Measurements from ENCODE around the gene COX10.
"Not testable (repeated sequence)": the region's sequence is repeated elsewhere in the genome, so short reads cannot be mapped to it uniquely, and the experiment has no call there.

COX10 gene

GRCh38 chr17:14069251-14070021 is at the start of gene COX10:
TSS of gene COX10 (plus strand) at chr17:14069504. CDS start at chr17:14069606, 102 bp downstream.
- peak; percentile 75 for DNase-seq

- not testable (repeated sequence) for DNase-seq
Observed at GRCh38 chr17:14021651-14022294, 47.5 kb upstream of the COX10 start.

- not testable (repeated sequence) for DNase-seq
Observed at GRCh38 chr17:14029755-14030154, 39.5 kb upstream of the COX10 start.

- no peak for DNase-seq
Observed at GRCh38 chr17:14032234-14032633, 37.1 kb upstream of the COX10 start.

- DNase-seq: no peak
Observed at GRCh38 chr17:14033166-14033565, 36.1 kb upstream of the COX10 start.

GRCh38 chr17:14037453-14037852 is 31.9 kb upstream of the COX10 start:
- no peak for DNase-seq

- DNase-seq: no peak
Observed at GRCh38 chr17:14038206-14038605, 31.1 kb upstream of the COX10 start.

GRCh38 chr17:14042411-14042810 is 26.9 kb upstream of the COX10 start:
- DNase-seq: no peak

- DNase-seq: no peak
Observed at GRCh38 chr17:14044702-14045101, 24.6 kb upstream of the COX10 start.

- DNase-seq: no peak
Observed at GRCh38 chr17:14046978-14047377, 22.3 kb upstream of the COX10 start.

- no peak for DNase-seq
Observed at GRCh38 chr17:14047591-14047990, 21.7 kb upstream of the COX10 start.

GRCh38 chr17:14048169-14048568 is 21.1 kb upstream of the COX10 start:
- no peak for DNase-seq

- no peak for DNase-seq
Observed at GRCh38 chr17:14050616-14051015, 18.7 kb upstream of the COX10 start.

GRCh38 chr17:14051692-14052091 is 17.6 kb upstream of the COX10 start:
- DNase-seq: no peak

- DNase-seq: no peak
Observed at GRCh38 chr17:14052886-14053615, 16.3 kb upstream of the COX10 start.

GRCh38 chr17:14057591-14057990 is 11.7 kb upstream of the COX10 start:
- DNase-seq: no peak

GRCh38 chr17:14058051-14058450 is 11.3 kb upstream of the COX10 start:
- DNase-seq: no peak

GRCh38 chr17:14060706-14061105 is 8.6 kb upstream of the COX10 start:
- no peak for DNase-seq

- DNase-seq: no peak
Observed at GRCh38 chr17:14061666-14062560, 7.4 kb upstream of the COX10 start.

GRCh38 chr17:14067347-14067746 is 2.0 kb upstream of the COX10 start:
- no peak for DNase-seq

GRCh38 chr17:14068542-14069250 is 608 bp upstream of the COX10 start:
- DNase-seq: no peak

- DNase-seq: no peak
Observed at GRCh38 chr17:14070344-14070984, 1.2 kb downstream of the COX10 start.
